ENCODE measurements around the gene PCDHA3. TPM values are rescaled to one million over a fixed set of nuclear protein-coding genes. Genes with fewer than 3 reads are reported as not detected.
"Not testable (repeated sequence)": the region's sequence is repeated elsewhere in the genome, so short reads cannot be mapped to it uniquely, and the experiment has no call there.

The PCDHA3 gene
- total and polyA plus RNA-seq, 2 of the 8 experiments (the other 6 are each of a cell fraction or from before 2014, with no cell fraction given) = 0.48 to 0.67 TPM

GRCh38 chr5:140802381-140802780, 1.5 kb downstream of the PCDHA3 start:
- peaks cover 0 to 16% (median 0%) of the 10 kb centered on the region in 4 experiments; a peak in 3 of 8 replicates for H3K36me3 ChIP-seq (ENCODE audit: control insufficient read depth in 2 of 4, insufficient read depth in 4 of 4, low read length in 3 of 4)
- H2BK20ac ChIP-seq (ENCODE audit: low read length); H4K91ac ChIP-seq (replicated peaks; ENCODE audit: insufficient read length, low read length); H2AK5ac ChIP-seq (ENCODE audit: low read depth, low read length); DNase-seq (ENCODE audit: low read depth in 1 of 2, low spot score in 2 of 2); H2BK5ac ChIP-seq (ENCODE audit: low read depth, low read length); H3K18ac ChIP-seq (ENCODE audit: extremely low read depth, low read length); H3K9ac ChIP-seq (replicated peaks in 1 of 4; ENCODE audit: extremely low read depth in 1 of 4, low read depth in 3 of 4, low read length in 3 of 4); H3K4me1 ChIP-seq (replicated peaks in 1 of 4; ENCODE audit: control insufficient read depth in 3 of 4, insufficient read depth in 4 of 4, low read length in 3 of 4); H3K23me2 ChIP-seq (ENCODE audit: low read depth, low read length); POLR2A ChIA-PET (ENCODE audit: partially characterized antibody); H3K79me2 ChIP-seq (ENCODE audit: control insufficient read depth in 1 of 2, insufficient read depth in 2 of 2, low read length in 2 of 2); H3K4me2 ChIP-seq (ENCODE audit: insufficient read depth in 1 of 2, low read depth in 2 of 2, low read length in 2 of 2); H2BK12ac ChIP-seq (ENCODE audit: low read depth, low read length); H3K4ac ChIP-seq (replicated peaks; ENCODE audit: insufficient read length, low read depth, low read length); H2AFZ ChIP-seq (ENCODE audit: low read length); H3K56ac ChIP-seq (replicated peaks; ENCODE audit: insufficient read length, low read depth, low read length); H3K4me3 ChIP-seq (ENCODE audit: extremely low read depth in 1 of 4, insufficient read depth in 2 of 4, low read depth in 3 of 4, low read length in 4 of 4); H4K8ac ChIP-seq (ENCODE audit: extremely low read depth, insufficient read depth, low read length); H3K27ac ChIP-seq (ENCODE audit: low read depth, low read length); H4K5ac ChIP-seq (ENCODE audit: insufficient read length, low read depth, low read length); FAIRE-seq; H2BK15ac ChIP-seq (ENCODE audit: low read length); H3K79me1 ChIP-seq (ENCODE audit: low read depth, low read length); H2BK120ac ChIP-seq (replicated peaks; ENCODE audit: low read depth, low read length); H3K14ac ChIP-seq (ENCODE audit: insufficient read length); H3K27me3 ChIP-seq (replicated peaks in 1 of 4; ENCODE audit: control insufficient read depth in 3 of 4, extremely low read depth in 1 of 4, insufficient read depth in 3 of 4, low read length in 3 of 4); H4K20me1 ChIP-seq (replicated peaks in 1 of 2; ENCODE audit: control insufficient read depth in 1 of 2, insufficient read depth in 2 of 2, low read length in 2 of 2); H3K23ac ChIP-seq (ENCODE audit: insufficient read length): not testable (repeated sequence)
- 98% methylated on average over 38 of the region's 45 CpGs; no CpG with 5 or more reads in 1 of the 2 experiments for WGBS, 2 experiments (ENCODE audit: extremely low coverage in 1 of 2, insufficient coverage in 1 of 2, insufficient read length in 1 of 2, insufficient replicate concordance in 2 of 2, low coverage in 1 of 2, low lambda C conversion rate in 2 of 2, missing lambda C conversion rate in 1 of 2)
- CTCF ChIA-PET (ENCODE audit: partially characterized antibody) = interaction anchor here (0.8 to 1.6 kb wide), 4 partner anchors 10 to 73 kb away, joined by 3 to 4 read pairs (median 3); no protein-coding TSS in a partner anchor
- H3K9me3 ChIP-seq (ENCODE audit: insufficient read depth in 2 of 2, low read depth in 1 of 2, low read length in 1 of 2) = peaks cover 0 to 21% of the 10 kb centered on the region in 2 experiments; a peak in 2 of 4 replicates
